Measurements from ENCODE around the gene RCAN3.

DNA sequence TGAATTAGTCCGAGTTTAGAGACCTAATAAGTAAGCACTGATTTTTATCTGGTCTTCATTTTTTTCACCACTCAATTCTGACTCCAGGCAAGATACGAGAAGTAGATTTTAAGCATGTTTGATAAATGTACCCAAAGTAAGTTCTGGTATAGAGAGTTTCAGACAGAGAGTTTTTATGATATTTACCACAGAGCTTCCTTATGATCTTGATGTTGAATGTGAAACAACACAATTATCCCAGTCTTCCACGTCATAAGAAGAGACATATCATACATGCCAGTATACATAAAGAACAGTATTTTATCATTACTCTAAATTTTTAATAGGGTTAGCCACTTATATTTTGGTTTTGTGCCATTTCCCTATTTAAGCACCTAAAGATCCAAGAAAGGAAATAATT lies 45.4 kb downstream of the RCAN3 start:
- TF ChIP-seq EP300 (IDR thresholded peaks at IDR 0.05; ENCODE audit: borderline replicate concordance) (no peak), ZBTB7A (IDR thresholded peaks at IDR 0.05; ENCODE audit: low read depth) (no peak), YY1 (IDR thresholded peaks at IDR 0.05; ENCODE audit: low read depth) (no peak), TCF12 (IDR thresholded peaks at IDR 0.05; ENCODE audit: low read depth) (no peak), CREB1 (IDR thresholded peaks at IDR 0.05; ENCODE audit: low read depth) (no peak), RAD21 (IDR thresholded peaks at IDR 0.05; ENCODE audit: low read depth) (no peak)
- TF ChIP-seq, protein P1, sequence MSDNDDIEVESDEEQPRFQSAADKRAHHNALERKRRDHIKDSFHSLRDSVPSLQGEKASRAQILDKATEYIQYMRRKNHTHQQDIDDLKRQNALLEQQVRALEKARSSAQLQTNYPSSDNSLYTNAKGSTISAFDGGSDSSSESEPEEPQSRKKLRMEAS (IDR thresholded peaks at IDR 0.05), result no peak

Measured in Ishikawa (cell line).